Measurements from ENCODE around the gene E4F1. TPM values are rescaled to one million over a fixed set of nuclear protein-coding genes. Genes with fewer than 3 reads are reported as not detected.

The E4F1 gene
- total and polyA plus RNA-seq, 2 donors from 2014 or later = 13.6 to 26.0 TPM

DNA sequence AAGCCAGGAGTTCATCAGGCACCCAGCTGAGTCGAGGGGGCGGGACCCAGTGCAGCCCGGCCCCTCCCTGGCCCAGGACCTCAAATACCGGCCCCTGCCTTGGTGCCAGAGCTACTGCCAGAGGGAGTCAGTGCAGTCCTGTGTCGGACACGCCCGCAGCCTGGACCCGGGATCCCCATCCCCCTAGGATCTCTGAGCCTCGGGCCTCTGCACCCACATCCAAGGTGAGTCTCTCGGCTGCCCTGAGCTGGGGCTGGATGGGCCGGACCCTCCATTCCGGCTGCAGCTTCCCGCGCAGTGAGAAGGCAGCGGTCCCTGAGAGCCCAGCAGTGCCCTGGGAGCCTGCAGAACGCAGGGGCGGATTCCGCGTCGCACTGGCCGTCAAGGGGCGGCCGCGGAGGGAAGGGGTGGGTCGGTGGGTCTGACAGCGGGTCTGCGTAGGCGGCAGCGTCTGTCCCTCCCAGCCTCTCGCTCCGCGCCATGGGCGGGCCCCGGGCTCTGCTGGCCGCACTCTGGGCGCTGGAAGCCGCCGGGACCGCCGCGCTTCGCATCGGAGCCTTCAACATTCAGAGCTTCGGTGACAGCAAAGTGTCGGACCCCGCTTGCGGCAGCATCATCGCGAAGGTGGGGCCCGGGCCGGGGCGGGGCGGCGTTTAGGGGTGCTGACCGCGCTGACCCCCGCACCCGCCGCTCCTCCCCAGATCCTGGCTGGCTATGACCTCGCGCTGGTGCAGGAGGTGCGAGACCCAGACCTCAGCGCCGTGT is 13.1 kb downstream of the E4F1 start, which contains the start of gene DNASE1L2:
DNASE1L2 (plus strand) TSS at position 108 of the 765 bp plus-strand sequence; CDS start at position 481, 373 bp downstream.
- intact Hi-C loops (cut with DNase I) = no loop called here
- Histone ChIP-seq H3K4me3 (ENCODE audit: low read length in 3 of 3) (no peak within 1 kb of the TSS), H3K9me3 (ENCODE audit: control insufficient read depth in 2 of 3, insufficient read depth in 1 of 3, low read length in 3 of 3) (no peaks in the 10 kb centered on the region), H3K9ac (ENCODE audit: low read length in 3 of 3) (no peak within 1 kb of the TSS), H3K4me1 (ENCODE audit: control insufficient read depth in 2 of 3, insufficient read depth in 2 of 3, low read depth in 1 of 3, low read length in 3 of 3) (peaks cover 0 to 7% (median 0%) of the 10 kb centered on the region in 3 donors), H3K27me3 (ENCODE audit: control insufficient read depth, insufficient read depth, low read length) (no peaks in the 10 kb centered on the region), H3K36me3 (ENCODE audit: control insufficient read depth in 2 of 3, insufficient read depth in 3 of 3, low read length in 3 of 3) (peaks cover 0 to 15% (median 9%) of the 10 kb centered on the region in 3 donors), H3K27ac (ENCODE audit: low read depth in 2 of 2, low read length in 2 of 2) (no peak within 1 kb of the TSS)
- FAIRE-seq (no peak), DNase-seq (peak; percentile 50 to 82 (median 68))
- TF ChIP-seq, protein P1, sequence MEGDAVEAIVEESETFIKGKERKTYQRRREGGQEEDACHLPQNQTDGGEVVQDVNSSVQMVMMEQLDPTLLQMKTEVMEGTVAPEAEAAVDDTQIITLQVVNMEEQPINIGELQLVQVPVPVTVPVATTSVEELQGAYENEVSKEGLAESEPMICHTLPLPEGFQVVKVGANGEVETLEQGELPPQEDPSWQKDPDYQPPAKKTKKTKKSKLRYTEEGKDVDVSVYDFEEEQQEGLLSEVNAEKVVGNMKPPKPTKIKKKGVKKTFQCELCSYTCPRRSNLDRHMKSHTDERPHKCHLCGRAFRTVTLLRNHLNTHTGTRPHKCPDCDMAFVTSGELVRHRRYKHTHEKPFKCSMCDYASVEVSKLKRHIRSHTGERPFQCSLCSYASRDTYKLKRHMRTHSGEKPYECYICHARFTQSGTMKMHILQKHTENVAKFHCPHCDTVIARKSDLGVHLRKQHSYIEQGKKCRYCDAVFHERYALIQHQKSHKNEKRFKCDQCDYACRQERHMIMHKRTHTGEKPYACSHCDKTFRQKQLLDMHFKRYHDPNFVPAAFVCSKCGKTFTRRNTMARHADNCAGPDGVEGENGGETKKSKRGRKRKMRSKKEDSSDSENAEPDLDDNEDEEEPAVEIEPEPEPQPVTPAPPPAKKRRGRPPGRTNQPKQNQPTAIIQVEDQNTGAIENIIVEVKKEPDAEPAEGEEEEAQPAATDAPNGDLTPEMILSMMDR (IDR thresholded peaks at IDR 0.05; ENCODE audit: borderline replicate concordance, extremely low read depth, insufficient read depth) = no peak

DNA sequence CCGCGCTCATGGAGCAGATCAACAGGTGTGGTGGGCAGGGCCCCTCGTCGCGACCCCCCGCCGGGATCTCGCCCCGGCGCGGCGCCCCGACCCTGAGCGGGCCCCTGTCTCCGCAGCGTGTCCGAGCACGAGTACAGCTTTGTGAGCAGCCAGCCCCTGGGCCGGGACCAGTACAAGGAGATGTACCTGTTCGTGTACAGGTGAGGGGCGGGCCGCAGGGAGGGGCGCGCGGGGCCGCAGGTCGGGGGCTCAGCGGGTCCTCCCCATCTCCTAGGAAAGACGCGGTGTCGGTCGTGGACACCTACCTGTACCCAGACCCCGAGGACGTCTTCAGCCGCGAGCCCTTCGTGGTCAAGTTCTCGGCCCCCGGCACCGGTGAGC is 13.7 kb downstream of the E4F1 start:
- Histone ChIP-seq H3K9me3 (ENCODE audit: control insufficient read depth in 2 of 3, insufficient read depth in 1 of 3, low read length in 3 of 3) (no peaks in the 10 kb centered on the region), H3K4me3 (ENCODE audit: low read length in 3 of 3) (no peak overlapping the region), H3K4me1 (ENCODE audit: control insufficient read depth in 2 of 3, insufficient read depth in 2 of 3, low read depth in 1 of 3, low read length in 3 of 3) (peaks cover 0 to 7% (median 0%) of the 10 kb centered on the region in 3 donors), H3K27ac (ENCODE audit: low read depth in 2 of 2, low read length in 2 of 2) (no peak overlapping the region), H3K36me3 (ENCODE audit: control insufficient read depth in 2 of 3, insufficient read depth in 3 of 3, low read length in 3 of 3) (peaks cover 0 to 12% (median 4%) of the 10 kb centered on the region in 3 donors), H3K27me3 (ENCODE audit: control insufficient read depth, insufficient read depth, low read length) (no peaks in the 10 kb centered on the region), H3K9ac (ENCODE audit: low read length in 3 of 3) (no peak overlapping the region)
- intact Hi-C loops (cut with DNase I) = no loop called here
- TF ChIP-seq, protein P1 (IDR thresholded peaks at IDR 0.05; ENCODE audit: borderline replicate concordance, extremely low read depth, insufficient read depth) = no peak
- DNase-seq (no peak), FAIRE-seq (no peak)

DNA sequence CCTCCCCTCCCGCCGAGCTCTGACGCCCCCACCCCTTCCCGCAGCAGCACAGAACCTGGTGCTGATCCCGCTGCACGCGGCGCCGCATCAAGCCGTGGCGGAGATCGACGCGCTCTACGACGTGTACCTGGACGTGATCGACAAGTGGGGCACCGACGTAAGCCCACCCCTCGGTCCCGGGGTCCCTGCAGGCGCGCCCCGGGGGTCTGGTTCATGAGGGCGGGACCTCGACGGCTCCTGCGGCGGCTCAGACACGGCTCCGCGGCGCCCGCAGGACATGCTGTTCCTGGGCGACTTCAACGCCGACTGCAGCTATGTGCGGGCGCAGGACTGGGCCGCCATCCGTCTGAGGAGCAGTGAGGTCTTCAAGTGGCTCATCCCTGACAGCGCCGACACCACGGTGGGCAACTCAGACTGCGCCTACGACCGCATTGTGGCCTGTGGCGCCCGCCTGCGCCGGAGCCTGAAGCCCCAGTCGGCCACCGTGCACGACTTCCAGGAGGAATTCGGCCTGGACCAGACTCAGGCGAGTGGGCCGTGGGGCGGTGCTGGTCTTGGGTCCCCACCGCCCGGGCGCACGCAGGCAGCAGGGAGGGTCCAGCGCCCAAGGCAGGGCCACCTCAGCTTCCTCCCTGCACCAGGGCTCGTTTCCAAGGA is 14.2 kb downstream of the E4F1 start:
- peak in 2 of 5 donors; percentile 20 to 69 for DNase-seq
- Histone ChIP-seq H3K36me3 (ENCODE audit: control insufficient read depth in 2 of 3, insufficient read depth in 3 of 3, low read length in 3 of 3) (peaks cover 0 to 17% (median 5%) of the 10 kb centered on the region in 3 donors), H3K27me3 (ENCODE audit: control insufficient read depth, insufficient read depth, low read length) (no peaks in the 10 kb centered on the region), H3K9ac (ENCODE audit: low read length in 3 of 3) (no peak overlapping the region), H3K4me1 (ENCODE audit: control insufficient read depth in 2 of 3, insufficient read depth in 2 of 3, low read depth in 1 of 3, low read length in 3 of 3) (peaks cover 0 to 7% (median 0%) of the 10 kb centered on the region in 3 donors), H3K27ac (ENCODE audit: low read depth in 2 of 2, low read length in 2 of 2) (no peak overlapping the region), H3K9me3 (ENCODE audit: control insufficient read depth in 2 of 3, insufficient read depth in 1 of 3, low read length in 3 of 3) (no peaks in the 10 kb centered on the region), H3K4me3 (ENCODE audit: low read length in 3 of 3) (no peak overlapping the region)
- no peak for FAIRE-seq
- TF ChIP-seq, protein P1 (IDR thresholded peaks at IDR 0.05; ENCODE audit: borderline replicate concordance, extremely low read depth, insufficient read depth) = no peak
- intact Hi-C loops (cut with DNase I) = no loop called here

Measured in kidney (tissue), 14 donors.